Naive B cell (primary cell): ENCODE results near the gene PTGDR2. TPM values are rescaled to one million over a fixed set of nuclear protein-coding genes. Genes with fewer than 3 reads are reported as not detected.
A peak's percentile ranks its signal among the peaks of the same experiment; 100 is the strongest.

Source experiments
- ATAC-seq, 2 donors: fragments of 150-1000 bp; cut with Tn5 transposase; 2 replicates each; pipeline ENCODE4 v1.10.0; 2021; ENCODE audit warnings: low read depth in 2 of 2, mild to moderate bottlenecking in 2 of 2, moderate library complexity in 2 of 2
- DNase-seq: peaks from one replicate; pipeline ENCODE4 v3.0.0; 2022
- H3K27ac Mint-ChIP-seq, 6 donors: one replicate each; pipeline ENCODE4 v1.8.0; 2020 to 2022; ENCODE audit warnings: mild to moderate bottlenecking in 6 of 6, mixed read lengths in 6 of 6, moderate library complexity in 5 of 6, inconsistent platforms in 2 of 6
- H3K27me3 Mint-ChIP-seq, 3 donors: one replicate each; pipeline ENCODE4 v1.8.0; 2021 to 2022; ENCODE audit warnings: mixed read lengths in 3 of 3, mild to moderate bottlenecking in 1 of 3
- H3K36me3 Mint-ChIP-seq, 2 donors: one replicate each; pipeline ENCODE4 v1.8.0; 2020 to 2022; ENCODE audit warnings: mixed read lengths in 2 of 2, inconsistent platforms in 1 of 2, mild to moderate bottlenecking in 1 of 2
- H3K4me1 Mint-ChIP-seq, 3 donors: one replicate each; pipeline ENCODE4 v1.8.0; 2020 to 2022; ENCODE audit warnings: mixed read lengths in 3 of 3, inconsistent platforms in 1 of 3, mild to moderate bottlenecking in 1 of 3, moderate library complexity in 1 of 3
- H3K4me3 Mint-ChIP-seq, 8 donors: one replicate each; pipeline ENCODE4 v1.8.0; 2020 to 2022; ENCODE audit warnings: mild to moderate bottlenecking in 8 of 8, mixed read lengths in 8 of 8, moderate library complexity in 8 of 8, inconsistent platforms in 2 of 8
- H3K9me3 Mint-ChIP-seq, 7 donors: one replicate each; pipeline ENCODE4 v1.8.0; 2020 to 2022; ENCODE audit warnings: mixed read lengths in 7 of 7, mild to moderate bottlenecking in 5 of 7, inconsistent platforms in 2 of 7, moderate library complexity in 1 of 7
- polyA plus RNA-seq, 6 donors: library from polyadenylated mRNA; unstranded; fragments of 300-500 nt; fragmentation: Illumina TruSeq; gene quantifications; one replicate each; pipeline ENCODE4 v1.2.3, GENCODE V29; 2021; ENCODE audit warnings: low read depth in 6 of 6

PTGDR2 gene
- polyA plus RNA-seq, 6 donors from 2014 or later: not detected

DNA sequence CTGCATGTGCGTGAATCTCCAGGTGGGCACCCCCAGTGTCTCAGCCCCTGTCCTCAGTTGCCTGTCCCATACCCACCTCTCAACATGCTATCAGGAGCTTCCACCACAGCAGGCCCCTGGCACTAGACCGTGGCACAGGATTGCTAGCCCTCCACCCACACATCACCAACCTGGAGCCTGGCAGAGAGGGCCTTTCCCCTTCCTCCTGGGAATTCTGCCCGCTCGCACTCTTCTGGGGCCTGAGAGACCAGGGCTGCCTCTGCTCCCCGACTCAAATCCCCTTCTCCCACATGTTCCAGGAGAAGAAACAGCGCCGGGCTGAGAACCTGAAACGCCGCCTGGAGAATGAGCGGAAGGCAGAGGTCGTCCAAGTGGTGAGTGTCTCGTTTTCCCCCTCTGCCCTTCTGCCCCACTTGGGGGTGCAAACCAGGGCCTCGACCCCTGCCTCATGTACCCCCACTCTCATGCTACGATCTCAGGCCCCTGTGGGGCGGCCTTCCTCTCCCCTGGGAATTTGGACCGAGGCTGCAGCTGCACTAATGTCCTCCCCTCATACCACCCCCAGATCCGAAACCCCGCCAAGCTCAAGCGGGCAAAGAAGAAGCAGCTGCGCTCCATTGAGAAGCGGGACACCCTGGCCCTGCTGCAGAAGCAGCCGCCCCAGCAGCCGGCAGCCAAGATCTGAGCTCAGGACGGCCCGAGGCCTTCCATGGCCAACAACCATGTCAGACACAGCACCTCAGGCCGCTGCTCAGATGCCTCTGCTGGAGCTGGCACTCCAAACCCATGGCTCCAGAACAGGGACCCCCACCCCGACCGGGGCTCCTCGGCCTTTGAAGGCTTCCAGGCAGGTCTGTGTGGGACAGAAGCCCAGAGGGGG, 5.9 kb downstream of the PTGDR2 start:
- Mint-ChIP-seq H3K27me3 (no peaks in the 10 kb centered on the region), H3K4me1 (peaks cover 8 to 11% (median 10%) of the 10 kb centered on the region in 3 donors), H3K4me3 (peak overlapping the region in 1 of 8 donors; percentile 33), H3K9me3 (no peaks in the 10 kb centered on the region), H3K36me3 (peaks cover 8 to 43% of the 10 kb centered on the region in 2 donors), H3K27ac (no peak overlapping the region)
- no peak for ATAC-seq
- DNase-seq: no peak

DNA sequence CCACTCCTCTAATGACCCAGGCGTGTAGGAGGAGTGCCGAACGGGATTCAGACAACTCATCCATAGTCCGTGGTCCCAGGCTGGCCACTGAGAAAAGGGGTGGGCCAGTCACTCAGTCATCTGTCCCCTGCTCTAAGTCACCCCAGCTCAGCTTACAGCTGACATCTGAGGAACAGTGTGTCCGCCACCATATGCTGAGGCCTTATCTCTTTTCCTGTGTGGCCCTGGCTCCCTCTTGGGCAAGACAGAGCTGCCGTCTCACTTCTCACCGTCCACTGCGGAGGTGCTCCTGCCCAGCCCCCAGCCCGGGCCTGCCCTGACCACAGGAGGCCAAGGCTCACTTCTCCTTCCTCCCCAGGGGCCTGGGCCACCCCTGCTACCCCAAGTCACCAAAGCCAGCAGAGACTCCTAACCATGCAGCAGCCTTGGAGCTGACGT, 7.0 kb downstream of the PTGDR2 start:
- no peaks in the 10 kb centered on the region for H3K27me3 Mint-ChIP-seq
- ATAC-seq (no peak), DNase-seq (no peak)
- H3K4me3 Mint-ChIP-seq: no peak overlapping the region
- peaks cover 8 to 43% of the 10 kb centered on the region in 2 donors for H3K36me3 Mint-ChIP-seq
- no peaks in the 10 kb centered on the region for H3K9me3 Mint-ChIP-seq
- H3K4me1 Mint-ChIP-seq: peaks cover 19 to 22% (median 22%) of the 10 kb centered on the region in 3 donors
- no peak overlapping the region for H3K27ac Mint-ChIP-seq

DNA sequence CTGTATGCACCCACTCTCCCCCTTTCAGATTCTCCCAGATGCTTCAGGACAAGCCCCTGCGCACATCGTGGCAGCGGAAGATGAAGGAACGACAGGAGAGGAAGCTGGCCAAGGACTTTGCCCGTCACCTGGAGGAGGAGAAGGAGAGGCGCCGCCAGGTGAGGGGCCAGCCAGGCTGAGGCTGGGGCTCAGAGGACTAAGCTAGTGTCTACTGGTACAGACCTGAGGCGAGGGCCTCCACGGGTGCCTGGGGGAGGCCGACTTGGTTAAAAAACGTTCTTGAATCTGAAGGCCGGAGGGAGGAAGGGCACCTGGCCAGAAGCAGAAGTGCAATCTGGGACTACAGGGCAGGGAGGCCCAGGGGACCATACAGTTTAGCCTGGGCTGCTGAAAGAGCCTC, 7.9 kb downstream of the PTGDR2 start:
- Mint-ChIP-seq H3K36me3 (peaks cover 8 to 36% of the 10 kb centered on the region in 2 donors), H3K9me3 (no peaks in the 10 kb centered on the region), H3K4me1 (peaks cover 28 to 30% (median 30%) of the 10 kb centered on the region in 3 donors), H3K27me3 (no peaks in the 10 kb centered on the region), H3K4me3 (no peak overlapping the region), H3K27ac (no peak overlapping the region)
- ATAC-seq (no peak), DNase-seq (no peak)

DNA sequence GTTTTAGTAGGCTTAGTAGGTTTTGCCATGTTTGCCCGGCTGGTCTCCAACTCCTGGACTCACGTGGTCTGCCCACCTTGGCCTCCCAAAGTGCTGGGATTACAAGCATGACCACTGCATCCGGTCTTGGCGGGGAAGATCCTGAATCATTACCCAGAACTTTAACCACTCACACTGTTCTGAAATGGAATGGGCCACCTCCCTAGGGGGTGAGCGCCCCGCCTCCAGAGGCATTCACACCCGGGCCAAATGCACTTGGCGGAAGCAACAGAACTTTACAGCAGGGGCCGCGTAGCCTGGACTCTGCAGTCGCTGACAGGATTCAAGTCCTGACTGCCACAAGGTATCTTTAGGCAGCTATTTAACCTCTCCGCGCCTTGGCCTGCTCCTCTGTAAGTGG, 8.5 kb downstream of the PTGDR2 start:
- DNase-seq (no peak), ATAC-seq (no peak)
- Mint-ChIP-seq H3K27ac (no peak overlapping the region), H3K27me3 (no peaks in the 10 kb centered on the region), H3K4me1 (peaks cover 33 to 37% (median 36%) of the 10 kb centered on the region in 3 donors), H3K9me3 (no peaks in the 10 kb centered on the region), H3K4me3 (no peak overlapping the region), H3K36me3 (peaks cover 8 to 35% of the 10 kb centered on the region in 2 donors)

DNA sequence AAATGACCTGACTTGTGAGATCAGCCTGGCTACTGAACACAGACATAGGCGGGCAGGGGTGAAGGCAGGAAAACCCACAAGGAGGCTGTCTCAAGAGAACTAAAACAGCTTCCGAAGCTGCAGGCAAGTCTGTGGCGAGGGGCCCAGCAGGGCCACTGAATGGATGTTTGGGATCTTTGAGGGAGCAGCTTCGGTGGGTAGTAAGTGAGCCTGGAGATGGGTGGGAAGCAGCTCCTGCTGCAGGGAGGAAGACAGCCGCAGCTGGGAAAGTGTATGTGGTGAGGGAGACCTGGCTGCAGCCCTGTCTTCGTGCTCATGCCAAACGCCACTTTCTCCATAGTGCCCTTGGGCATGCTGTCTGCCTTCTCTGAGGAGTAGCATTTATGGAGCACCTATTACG, 10.4 kb downstream of the PTGDR2 start:
- H3K36me3 Mint-ChIP-seq: peaks cover 0 to 16% of the 10 kb centered on the region in 2 donors

DNA sequence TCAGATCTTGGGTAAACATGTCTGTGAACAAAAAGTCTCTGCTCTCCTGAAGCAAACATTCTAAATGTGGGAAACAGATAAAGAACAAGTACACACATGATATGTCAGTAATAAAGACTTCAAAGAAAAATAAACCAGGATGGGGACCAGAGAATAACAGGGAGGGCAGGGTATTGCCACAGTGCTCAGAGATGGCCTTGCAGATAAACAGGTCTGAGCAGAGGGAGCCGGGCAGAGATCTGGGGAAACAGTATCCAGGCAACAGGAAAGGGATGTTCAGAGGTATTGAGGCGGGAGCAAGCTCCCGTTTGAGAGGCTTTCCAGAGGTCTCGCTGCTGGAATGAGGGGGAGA, 10.9 kb downstream of the PTGDR2 start:
- Mint-ChIP-seq H3K9me3 (no peaks in the 10 kb centered on the region), H3K27ac (peak overlapping the region in 2 of 6 donors; percentile 8 to 88), H3K4me1 (peaks cover 43 to 51% (median 49%) of the 10 kb centered on the region in 3 donors), H3K4me3 (peak overlapping the region in 6 of 8 donors; percentile 14 to 97 (median 80)), H3K27me3 (no peaks in the 10 kb centered on the region), H3K36me3 (peaks cover 0 to 11% of the 10 kb centered on the region in 2 donors)
- no peak for ATAC-seq
- DNase-seq: no peak

More for the DNA sequence above, 10.4 kb downstream of the PTGDR2 start:
- DNase-seq (no peak), ATAC-seq (no peak)
- H3K9me3 Mint-ChIP-seq: no peaks in the 10 kb centered on the region
- H3K27ac Mint-ChIP-seq: peak overlapping the region in 3 of 6 donors; percentile 3 to 11 (median 9)
- H3K4me3 Mint-ChIP-seq: peak overlapping the region in 1 of 8 donors; percentile 89
- H3K4me1 Mint-ChIP-seq: peaks cover 43 to 51% (median 49%) of the 10 kb centered on the region in 3 donors
- H3K27me3 Mint-ChIP-seq: no peaks in the 10 kb centered on the region

DNA sequence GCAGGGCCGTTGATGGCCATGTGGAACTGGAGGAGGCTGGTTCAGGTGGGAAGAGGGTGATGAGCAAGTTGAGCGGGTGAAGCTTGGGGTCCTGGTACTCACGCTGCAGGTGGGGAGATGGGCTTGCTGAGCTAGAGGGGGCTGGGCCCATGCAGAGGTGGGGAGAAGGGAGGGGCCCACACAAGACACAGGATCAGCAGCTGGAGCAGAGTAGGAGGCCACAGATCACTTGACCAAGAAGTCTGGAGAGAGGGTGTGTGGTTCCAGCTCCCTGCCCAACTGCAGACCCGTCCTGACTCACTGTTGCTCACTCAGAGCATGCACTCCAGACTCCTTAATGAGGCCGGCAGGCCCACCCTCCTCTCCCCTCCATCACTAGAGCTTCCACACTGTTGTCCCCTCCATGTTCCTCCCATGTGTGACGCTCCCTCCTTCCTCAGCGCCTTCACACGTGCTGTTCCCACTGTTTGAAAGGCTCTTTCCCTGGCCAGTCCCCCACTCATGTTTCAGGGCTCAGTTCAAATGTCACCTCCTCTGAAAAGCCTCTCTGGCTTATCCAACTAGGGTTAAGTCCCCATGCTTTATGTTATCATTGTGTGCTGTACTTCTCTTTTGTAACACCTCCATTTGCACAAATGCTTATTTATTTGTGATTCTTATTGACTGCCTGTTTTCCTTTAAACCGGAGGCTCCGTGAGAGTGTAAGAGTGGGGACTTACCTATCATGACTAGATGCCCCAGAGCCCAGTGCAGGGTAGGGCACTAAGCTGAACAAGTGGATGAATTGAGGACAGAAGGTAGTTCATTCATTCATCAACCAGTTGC, 11.5 kb downstream of the PTGDR2 start:
- Mint-ChIP-seq H3K4me1 (peaks cover 46 to 51% (median 49%) of the 10 kb centered on the region in 3 donors), H3K4me3 (peak overlapping the region; percentile 59 to 97 (median 90)), H3K9me3 (no peaks in the 10 kb centered on the region), H3K27me3 (no peaks in the 10 kb centered on the region), H3K27ac (peak overlapping the region in 4 of 6 donors; percentile 8 to 88 (median 40)), H3K36me3 (peaks cover 0 to 7% of the 10 kb centered on the region in 2 donors)
- DNase-seq (no peak), ATAC-seq (no peak)

DNA sequence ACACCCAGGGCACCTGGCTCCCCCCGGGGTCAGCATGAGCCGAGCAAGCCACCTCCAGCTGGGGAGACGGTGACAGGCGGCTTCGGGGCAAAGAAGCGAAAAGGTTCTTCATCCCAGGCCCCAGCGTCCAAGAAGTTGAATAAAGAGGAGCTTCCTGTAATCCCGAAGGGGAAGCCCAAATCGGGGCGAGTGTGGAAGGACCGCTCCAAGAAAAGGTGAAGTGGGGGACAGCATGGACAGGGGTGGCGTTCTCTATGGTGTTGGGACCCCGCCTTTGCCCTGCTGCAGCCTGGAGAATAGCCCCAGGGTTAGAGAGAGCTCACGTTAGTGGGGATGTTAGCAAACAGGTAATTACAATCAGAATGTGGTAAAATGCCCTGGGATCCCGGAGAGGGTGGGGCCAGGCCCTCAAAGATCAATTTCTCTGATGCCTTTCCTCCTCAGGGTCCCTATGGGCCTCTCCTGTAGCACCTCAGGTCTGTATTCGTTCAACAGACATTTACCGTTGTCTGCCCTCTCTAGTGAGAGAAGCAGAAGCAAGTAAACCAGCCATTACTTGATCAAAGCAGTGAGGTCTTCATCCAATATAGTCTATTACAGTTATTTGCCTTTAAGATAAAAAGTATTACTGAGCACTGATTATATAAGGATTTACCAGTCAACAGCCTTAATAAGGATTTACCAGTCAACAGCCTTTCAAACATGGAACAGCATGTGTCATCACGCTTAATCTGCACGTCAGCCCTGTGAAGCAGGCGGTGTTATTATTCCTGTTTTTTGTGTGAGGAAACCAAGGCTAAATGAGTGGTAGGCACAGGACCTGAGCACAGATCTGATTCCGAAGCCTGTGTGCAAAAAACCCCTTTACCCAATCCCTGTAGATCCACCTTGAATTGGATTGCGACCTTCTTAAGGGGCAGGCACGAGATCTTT, 12.8 kb downstream of the PTGDR2 start:
- Mint-ChIP-seq H3K27me3 (no peaks in the 10 kb centered on the region), H3K9me3 (no peaks in the 10 kb centered on the region)

DNA sequence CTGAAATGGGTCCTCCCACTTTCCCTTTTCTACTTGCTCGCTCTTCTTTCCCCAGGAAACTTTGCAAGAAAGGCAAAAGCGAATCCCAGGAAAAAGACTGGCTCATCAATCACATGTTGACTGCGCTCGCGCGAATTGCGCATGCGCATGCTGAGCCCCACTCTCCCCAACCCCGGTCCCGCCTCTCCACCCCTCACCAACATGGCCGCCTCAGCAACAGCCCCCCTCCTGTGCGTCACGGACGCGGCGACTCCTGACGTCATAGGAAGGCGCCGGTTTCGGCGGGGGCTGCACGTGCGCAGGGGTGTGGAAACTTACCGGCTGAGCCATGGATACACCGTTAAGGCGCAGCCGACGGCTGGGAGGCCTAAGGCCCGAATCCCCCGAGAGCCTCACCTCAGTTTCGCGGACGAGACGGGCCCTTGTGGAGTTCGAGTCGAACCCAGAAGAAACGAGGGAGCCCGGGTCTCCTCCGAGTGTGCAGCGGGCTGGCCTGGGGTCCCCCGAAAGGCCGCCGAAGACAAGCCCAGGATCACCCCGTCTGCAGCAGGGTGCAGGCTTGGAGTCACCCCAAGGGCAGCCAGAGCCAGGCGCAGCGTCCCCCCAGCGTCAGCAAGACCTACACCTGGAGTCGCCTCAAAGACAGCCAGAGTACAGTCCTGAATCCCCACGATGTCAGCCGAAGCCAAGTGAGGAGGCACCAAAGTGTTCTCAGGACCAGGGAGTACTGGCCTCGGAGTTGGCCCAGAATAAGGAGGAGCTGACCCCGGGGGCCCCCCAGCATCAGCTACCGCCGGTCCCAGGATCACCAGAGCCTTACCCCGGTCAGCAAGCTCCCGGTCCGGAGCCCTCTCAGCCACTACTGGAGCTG, 13.7 kb downstream of the PTGDR2 start, which contains the start of gene CCDC86:
Gene CCDC86 (plus strand): TSS at position 317 of the 871 bp plus-strand sequence. CDS start 12 bp downstream, at position 329.
- peak within 1 kb of the TSS; percentile 82 to 98 (median 92) for H3K27ac Mint-ChIP-seq
- H3K4me3 Mint-ChIP-seq: peak within 1 kb of the TSS; percentile 78 to 97 (median 94)
- DNase-seq (peak; percentile 97), ATAC-seq (peak; percentile 94 to 98)
- no peaks in the 10 kb centered on the region for H3K9me3 Mint-ChIP-seq
- H3K27me3 Mint-ChIP-seq: no peaks in the 10 kb centered on the region
- peaks cover 46 to 49% (median 46%) of the 10 kb centered on the region in 3 donors for H3K4me1 Mint-ChIP-seq
- H3K36me3 Mint-ChIP-seq: no peaks in the 10 kb centered on the region

More for the DNA sequence above, 12.8 kb downstream of the PTGDR2 start:
- H3K27ac Mint-ChIP-seq: peak overlapping the region; percentile 21 to 98 (median 92)
- no peak for ATAC-seq
- no peak for DNase-seq
- peaks cover 46 to 49% (median 46%) of the 10 kb centered on the region in 3 donors for H3K4me1 Mint-ChIP-seq
- no peaks in the 10 kb centered on the region for H3K36me3 Mint-ChIP-seq
- H3K4me3 Mint-ChIP-seq: peak overlapping the region; percentile 78 to 97 (median 94)

DNA sequence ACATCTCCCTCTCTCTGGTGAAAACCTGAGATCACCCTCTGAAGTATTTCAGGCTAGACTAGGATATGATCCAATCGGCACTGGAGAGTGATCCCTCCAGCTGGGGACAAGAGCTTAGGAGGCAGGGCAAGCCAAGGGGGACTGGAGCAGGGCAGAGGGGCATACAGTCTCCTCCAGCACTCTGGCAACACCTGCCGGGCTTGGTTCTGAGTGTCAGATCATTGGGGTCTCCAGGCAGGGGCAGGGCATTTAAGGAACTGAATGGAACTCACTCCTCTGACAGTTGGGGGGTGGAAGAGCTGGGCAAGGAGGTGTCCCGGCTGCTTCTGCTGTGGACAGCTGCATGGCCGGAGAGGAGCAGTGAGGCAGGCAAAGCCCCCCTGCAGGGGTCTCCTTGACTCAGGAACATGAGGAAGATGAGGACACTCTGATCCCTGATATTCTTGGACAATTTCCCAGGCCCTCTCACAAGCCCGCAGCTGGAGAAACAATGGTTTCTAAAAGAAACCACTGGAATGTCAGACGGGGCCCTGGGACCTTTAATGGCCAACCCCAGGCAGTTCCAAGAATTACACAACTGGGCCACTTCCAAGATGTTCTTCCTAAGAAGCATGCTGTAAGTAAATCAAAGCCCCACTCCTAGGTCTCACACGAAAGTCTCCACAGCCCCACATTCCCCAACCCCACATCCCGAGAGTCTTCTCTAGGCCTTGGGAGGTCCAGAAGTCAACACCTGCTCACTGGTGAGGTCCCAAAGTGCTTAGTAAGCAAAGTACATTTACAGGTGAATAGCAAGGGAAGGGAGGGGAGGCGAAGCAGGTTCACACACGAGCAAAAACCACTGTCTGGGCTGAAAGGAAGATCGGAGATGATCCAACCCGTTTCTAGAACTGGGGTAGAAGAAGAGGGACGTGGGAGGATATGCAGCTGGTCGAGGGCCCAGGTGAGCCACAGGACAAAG, 15.0 kb downstream of the PTGDR2 start:
- Mint-ChIP-seq H3K27me3 (no peaks in the 10 kb centered on the region), H3K4me1 (peaks cover 46 to 53% (median 46%) of the 10 kb centered on the region in 3 donors), H3K9me3 (no peaks in the 10 kb centered on the region), H3K4me3 (peak overlapping the region; percentile 71 to 97 (median 92)), H3K36me3 (no peaks in the 10 kb centered on the region), H3K27ac (peak overlapping the region; percentile 54 to 97 (median 84))
- DNase-seq: no peak
- ATAC-seq: no peak

DNA sequence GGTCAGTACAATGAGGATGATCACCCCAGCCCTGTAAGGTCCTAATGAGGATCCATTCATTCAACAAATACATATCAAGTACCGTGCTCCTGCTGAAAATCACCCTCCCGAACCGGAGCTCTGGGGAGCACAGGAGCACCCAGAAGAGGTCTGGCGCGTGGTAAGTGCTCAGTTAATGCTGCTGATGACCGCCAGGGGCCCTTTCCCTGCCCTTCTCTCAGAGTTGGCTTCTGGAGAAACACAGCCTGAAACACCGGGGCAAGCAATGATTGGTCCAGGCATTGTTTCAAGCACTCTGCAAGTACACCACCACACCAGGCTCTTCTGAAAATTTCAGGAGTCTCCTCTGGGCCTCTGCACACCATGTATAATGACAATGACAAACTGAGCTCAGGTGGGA, 17.6 kb downstream of the PTGDR2 start:
- Mint-ChIP-seq H3K4me1 (peaks cover 23 to 31% (median 23%) of the 10 kb centered on the region in 3 donors), H3K9me3 (no peaks in the 10 kb centered on the region)
- no peak for ATAC-seq

More for the DNA sequence above, 17.6 kb downstream of the PTGDR2 start:
- DNase-seq: no peak
- Mint-ChIP-seq H3K36me3 (no peaks in the 10 kb centered on the region), H3K27me3 (no peaks in the 10 kb centered on the region), H3K4me3 (no peak overlapping the region), H3K27ac (peak overlapping the region in 1 of 6 donors; percentile 54)
